Skeletal muscle tissue (tissue), 4 donors: ENCODE results near the gene SGCD. TPM values are rescaled to one million over a fixed set of nuclear protein-coding genes. Genes with fewer than 3 reads are reported as not detected.
A peak's percentile ranks its signal among the peaks of the same experiment; 100 is the strongest.

Experiments
- H3K27ac ChIP-seq: one replicate; pipeline ENCODE4 v1.7.0; 2013; ENCODE audit warnings: mild to moderate bottlenecking, low read depth, low read length, inconsistent platforms
- H3K27me3 ChIP-seq, 3 donors: one replicate each; pipeline ENCODE4 v1.7.0; 2013; ENCODE audit warnings: low read length in 3 of 3; ENCODE audit not compliant: control insufficient read depth in 3 of 3, insufficient read depth in 3 of 3
- H3K36me3 ChIP-seq, 3 donors: one replicate each; pipeline ENCODE4 v1.7.0; 2013; ENCODE audit warnings: low read length in 3 of 3; ENCODE audit not compliant: control insufficient read depth in 3 of 3, insufficient read depth in 3 of 3
- H3K4me1 ChIP-seq, 3 donors: one replicate each; pipeline ENCODE4 v1.7.0; 2013; ENCODE audit warnings: low read length in 3 of 3, mild to moderate bottlenecking in 3 of 3; ENCODE audit not compliant: control insufficient read depth in 3 of 3, insufficient read depth in 3 of 3
- H3K4me3 ChIP-seq, 3 donors: one replicate each; pipeline ENCODE4 v1.7.0; 2013; ENCODE audit warnings: low read length in 3 of 3
- H3K9ac ChIP-seq, 3 donors: one replicate each; pipeline ENCODE4 v1.7.0; 2013; ENCODE audit warnings: low read length in 3 of 3, mild to moderate bottlenecking in 3 of 3, moderate library complexity in 2 of 3, low read depth in 1 of 3
- H3K9me3 ChIP-seq, 3 donors: one replicate each; pipeline ENCODE4 v1.7.0; 2013; ENCODE audit warnings: low read length in 3 of 3; ENCODE audit not compliant: control insufficient read depth in 3 of 3
- total RNA-seq: library from RNA; depleted of rRNA; stranded (reverse); fragments of >200 nt; gene quantifications from one replicate; pipeline ENCODE4 v1.2.3, GENCODE V29; 2014
- donor health status: Osteomylitis.

The SGCD gene
- total RNA-seq, 1 donor from 2014 or later, result 73.6 TPM

GRCh38 chr5:156469636-156470035 lies 142.7 kb downstream of the SGCD start:
- Histone ChIP-seq H3K27me3 (no peaks in the 10 kb centered on the region), H3K4me3 (no peak overlapping the region), H3K4me1 (peaks cover 8 to 15% (median 10%) of the 10 kb centered on the region in 3 donors), H3K36me3 (no peaks in the 10 kb centered on the region), H3K9me3 (no peaks in the 10 kb centered on the region), H3K27ac (no peak overlapping the region), H3K9ac (no peak overlapping the region)

DNA sequence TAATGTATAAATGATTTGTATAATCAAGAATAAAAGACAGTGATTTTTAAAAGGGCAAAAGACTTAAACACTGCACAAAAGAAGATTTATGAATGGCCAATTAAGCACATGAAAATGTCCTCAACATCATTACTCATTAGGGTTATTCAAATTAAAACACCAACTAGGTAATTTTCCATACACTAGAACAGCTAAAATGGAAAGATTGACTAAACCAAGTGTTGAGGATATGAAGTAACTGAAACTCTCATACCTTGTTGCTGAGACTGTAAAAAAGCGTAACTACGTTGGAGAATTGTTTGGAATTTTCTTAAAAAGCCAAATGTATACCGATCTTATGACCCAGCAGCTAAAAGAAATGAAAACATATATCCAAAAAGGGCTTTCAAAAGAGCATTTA lies 144.9 kb downstream of the SGCD start:
- Histone ChIP-seq H3K4me1 (peaks cover 17 to 29% (median 18%) of the 10 kb centered on the region in 3 donors), H3K9me3 (no peaks in the 10 kb centered on the region), H3K27me3 (no peaks in the 10 kb centered on the region), H3K9ac (no peak overlapping the region), H3K36me3 (no peaks in the 10 kb centered on the region), H3K4me3 (no peak overlapping the region), H3K27ac (no peak overlapping the region)

GRCh38 chr5:156473269-156473908 lies 146.4 kb downstream of the SGCD start:
- no peak overlapping the region for H3K27ac ChIP-seq
- H3K27me3 ChIP-seq, result no peaks in the 10 kb centered on the region
- no peak overlapping the region for H3K9ac ChIP-seq
- no peaks in the 10 kb centered on the region for H3K9me3 ChIP-seq
- H3K36me3 ChIP-seq, result no peaks in the 10 kb centered on the region
- no peak overlapping the region for H3K4me3 ChIP-seq
- peaks cover 17 to 29% (median 18%) of the 10 kb centered on the region in 3 donors for H3K4me1 ChIP-seq

GRCh38 chr5:156474251-156474650 lies 147.3 kb downstream of the SGCD start:
- Histone ChIP-seq H3K36me3 (no peaks in the 10 kb centered on the region), H3K27ac (no peak overlapping the region), H3K4me1 (peaks cover 17 to 30% (median 18%) of the 10 kb centered on the region in 3 donors), H3K9ac (no peak overlapping the region), H3K4me3 (no peak overlapping the region), H3K27me3 (no peaks in the 10 kb centered on the region), H3K9me3 (no peaks in the 10 kb centered on the region)

DNA sequence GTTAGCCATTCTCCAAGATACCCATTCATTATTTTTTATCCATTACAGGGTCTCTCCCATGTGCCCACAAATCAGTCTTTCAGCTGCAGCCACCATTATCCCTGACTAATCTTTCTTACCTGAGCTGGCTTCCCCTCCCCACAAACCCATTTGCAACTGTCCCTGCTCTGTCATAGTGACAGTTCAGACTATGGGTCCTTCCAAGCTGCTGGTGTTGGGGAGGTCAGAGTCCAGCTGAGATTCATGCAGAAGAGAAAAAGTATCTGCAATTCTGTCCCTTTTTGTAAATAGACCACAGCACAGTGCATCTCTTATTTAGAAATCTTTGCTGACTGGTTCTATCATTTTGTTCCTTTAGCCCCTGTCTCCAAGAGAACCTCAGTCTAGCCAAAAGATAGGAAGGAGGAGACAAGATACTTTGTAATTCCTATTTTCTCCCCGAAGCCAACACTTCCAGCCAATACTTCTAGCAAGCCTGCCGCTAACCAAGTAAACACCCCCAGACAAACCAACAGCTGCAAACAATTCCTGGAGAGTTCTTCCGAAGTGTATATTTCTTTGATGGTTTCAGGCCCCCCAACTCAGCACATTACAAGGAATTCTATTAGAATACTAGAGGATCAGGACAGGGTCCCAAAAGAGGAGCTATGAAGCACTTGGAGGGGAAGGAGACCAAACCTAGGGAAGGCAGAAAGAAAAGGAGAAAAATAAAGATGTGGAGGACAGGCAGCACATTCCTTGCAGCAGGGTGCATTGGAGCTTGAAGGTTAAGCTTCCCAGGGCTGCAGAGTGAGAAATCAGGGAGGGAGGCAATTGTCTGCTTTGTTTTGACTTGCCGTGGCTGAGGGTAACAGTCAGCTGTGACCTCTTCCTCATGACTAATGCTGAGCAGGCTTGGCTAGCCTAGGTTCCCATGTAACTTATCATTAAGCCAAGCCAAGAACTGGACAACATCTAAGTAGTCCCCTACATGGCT lies 148.5 kb downstream of the SGCD start:
- H3K27ac ChIP-seq, result peak overlapping the region; percentile 39
- no peak overlapping the region for H3K4me3 ChIP-seq
- peaks cover 18 to 42% (median 24%) of the 10 kb centered on the region in 3 donors for H3K4me1 ChIP-seq
- peaks cover 0 to 5% (median 0%) of the 10 kb centered on the region in 3 donors for H3K36me3 ChIP-seq
- H3K9ac ChIP-seq, result no peak overlapping the region
- no peaks in the 10 kb centered on the region for H3K27me3 ChIP-seq
- no peaks in the 10 kb centered on the region for H3K9me3 ChIP-seq

- Histone ChIP-seq H3K9ac (no peak overlapping the region), H3K4me3 (no peak overlapping the region), H3K9me3 (no peaks in the 10 kb centered on the region), H3K27me3 (no peaks in the 10 kb centered on the region), H3K36me3 (peaks cover 0 to 5% (median 0%) of the 10 kb centered on the region in 3 donors), H3K4me1 (peaks cover 18 to 42% (median 24%) of the 10 kb centered on the region in 3 donors), H3K27ac (peak overlapping the region; percentile 39)
Observed at GRCh38 chr5:156476158-156476551, 149.2 kb downstream of the SGCD start.

DNA sequence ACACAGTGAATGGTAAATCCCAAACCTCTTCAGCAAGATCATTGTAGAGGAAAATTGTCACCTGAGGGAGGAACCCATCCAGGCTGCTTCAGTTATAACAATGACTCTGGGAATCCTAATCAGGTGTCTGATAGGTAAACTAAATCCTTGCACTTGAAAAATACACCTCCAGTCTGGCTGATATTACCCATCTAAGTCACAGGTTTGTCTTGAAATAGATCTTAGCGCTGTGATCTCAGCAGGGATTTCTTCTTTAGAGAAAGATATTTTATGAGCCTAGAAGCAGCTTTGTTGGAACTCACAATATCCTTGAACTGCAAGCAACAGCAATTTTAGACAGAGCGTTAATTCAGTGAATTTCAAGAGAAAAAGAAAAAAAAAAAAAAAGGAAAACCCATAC lies 149.7 kb downstream of the SGCD start:
- Histone ChIP-seq H3K36me3 (peaks cover 0 to 5% (median 0%) of the 10 kb centered on the region in 3 donors), H3K4me1 (peaks cover 18 to 45% (median 26%) of the 10 kb centered on the region in 3 donors), H3K9ac (no peak overlapping the region), H3K27ac (peak overlapping the region; percentile 39), H3K4me3 (no peak overlapping the region), H3K9me3 (no peaks in the 10 kb centered on the region), H3K27me3 (no peaks in the 10 kb centered on the region)

GRCh38 chr5:156477196-156477595 lies 150.2 kb downstream of the SGCD start:
- H3K9ac ChIP-seq, result no peak overlapping the region
- H3K27me3 ChIP-seq, result no peaks in the 10 kb centered on the region
- peaks cover 0 to 5% (median 0%) of the 10 kb centered on the region in 3 donors for H3K36me3 ChIP-seq
- no peak overlapping the region for H3K27ac ChIP-seq
- H3K4me3 ChIP-seq, result no peak overlapping the region
- H3K4me1 ChIP-seq, result peaks cover 18 to 48% (median 30%) of the 10 kb centered on the region in 3 donors
- H3K9me3 ChIP-seq, result no peaks in the 10 kb centered on the region

DNA sequence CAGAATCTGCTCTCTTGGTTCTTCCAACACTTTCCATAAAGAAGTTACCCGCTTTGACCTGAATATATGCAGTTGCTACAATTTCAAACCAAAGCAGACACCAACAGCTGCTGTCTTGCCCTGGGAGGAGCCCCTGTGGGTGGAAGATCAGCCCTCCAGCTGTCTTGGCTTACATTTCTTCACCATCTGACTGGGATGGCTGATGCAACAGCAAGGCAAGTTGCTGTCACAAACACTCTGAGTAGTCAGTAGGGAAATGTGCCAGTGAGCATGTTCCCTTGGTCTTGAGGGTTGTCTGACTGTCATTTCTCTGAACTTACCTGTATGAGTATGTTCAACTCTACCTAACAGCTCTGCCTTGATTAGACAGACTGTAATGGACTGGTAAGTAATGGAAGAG lies 152.9 kb downstream of the SGCD start:
- H3K27me3 ChIP-seq, result no peaks in the 10 kb centered on the region
- no peaks in the 10 kb centered on the region for H3K9me3 ChIP-seq
- H3K4me1 ChIP-seq, result peaks cover 9 to 31% (median 25%) of the 10 kb centered on the region in 3 donors
- H3K9ac ChIP-seq, result no peak overlapping the region
- peak overlapping the region; percentile 3 for H3K27ac ChIP-seq
- no peak overlapping the region for H3K4me3 ChIP-seq
- peaks cover 0 to 5% (median 0%) of the 10 kb centered on the region in 3 donors for H3K36me3 ChIP-seq

GRCh38 chr5:156481741-156482140 lies 154.8 kb downstream of the SGCD start:
- H3K9ac ChIP-seq, result no peak overlapping the region
- peaks cover 0 to 19% (median 17%) of the 10 kb centered on the region in 3 donors for H3K4me1 ChIP-seq
- peak overlapping the region; percentile 4 for H3K27ac ChIP-seq
- H3K9me3 ChIP-seq, result no peaks in the 10 kb centered on the region
- no peaks in the 10 kb centered on the region for H3K27me3 ChIP-seq
- peaks cover 0 to 5% (median 3%) of the 10 kb centered on the region in 3 donors for H3K36me3 ChIP-seq
- no peak overlapping the region for H3K4me3 ChIP-seq
